Thoracic aorta (tissue), 2 donors: ENCODE results near the gene TSPAN10. TPM values are rescaled to one million over a fixed set of nuclear protein-coding genes. Genes with fewer than 3 reads are reported as not detected.

Source experiments
- ATAC-seq: fragments of 150-250 bp; one replicate; pipeline ENCODE4 v1.8.0; 2017; ENCODE audit warnings: low read depth; ENCODE audit not compliant: insufficient number of reproducible peaks, low FRiP score
- DNase-seq: peaks from one replicate; pipeline ENCODE4 v3.0.0-alpha.2; 2020; ENCODE audit warnings: low spot score
- H3K27ac ChIP-seq, 2 donors: fragments of 200-600 bp; sonication (generic); 1 replicate in 1 of 2; 2 replicates in 1 of 2; pipeline ENCODE4 v1.5.1; 2016; ENCODE audit warnings: mild to moderate bottlenecking in 2 of 2, moderate library complexity in 2 of 2
- H3K27me3 ChIP-seq: fragments of 200-600 bp; sonication (generic); replicated peaks from 2 replicates; pipeline ENCODE4 v1.6.0; 2016; ENCODE audit warnings: mild to moderate bottlenecking; ENCODE audit not compliant: insufficient read depth
- H3K36me3 ChIP-seq: fragments of 200-600 bp; sonication (generic); one replicate; pipeline ENCODE4 v1.5.1; 2016
- H3K4me1 ChIP-seq, 2 donors: fragments of 200-600 bp; sonication (generic); 1 replicate in 1 of 2; 2 replicates in 1 of 2; pipeline versions ENCODE4 v1.5.1 to v1.6.0; 2016; ENCODE audit warnings: low read depth in 2 of 2, mild to moderate bottlenecking in 1 of 2; ENCODE audit not compliant: control insufficient read depth in 1 of 2
- H3K4me3 ChIP-seq: fragments of 200-600 bp; sonication (generic); 2 replicates; pipeline ENCODE4 v1.5.1; 2016; ENCODE audit warnings: mild to moderate bottlenecking
- H3K9me3 ChIP-seq: fragments of 200-600 bp; sonication (generic); 2 replicates; pipeline ENCODE4 v1.5.1; 2016
- total RNA-seq, 2 donors: library from RNA; depleted of rRNA; stranded (reverse); fragments of >200 nt; gene quantifications; one replicate each; pipeline versions ENCODE4 v1.1.0 to v1.2.3, GENCODE V29; 2016
- TF ChIP-seq, protein P1 (sequence below): fragments of 200-600 bp; sonication (generic); IDR thresholded peaks from one replicate; pipeline ENCODE4 v1.5.1; 2019; ENCODE audit warnings: antibody characterized with exemption

Gene TSPAN10
- total RNA-seq, 2 donors from 2014 or later: 0.27 TPM; not detected in 1

DNA sequence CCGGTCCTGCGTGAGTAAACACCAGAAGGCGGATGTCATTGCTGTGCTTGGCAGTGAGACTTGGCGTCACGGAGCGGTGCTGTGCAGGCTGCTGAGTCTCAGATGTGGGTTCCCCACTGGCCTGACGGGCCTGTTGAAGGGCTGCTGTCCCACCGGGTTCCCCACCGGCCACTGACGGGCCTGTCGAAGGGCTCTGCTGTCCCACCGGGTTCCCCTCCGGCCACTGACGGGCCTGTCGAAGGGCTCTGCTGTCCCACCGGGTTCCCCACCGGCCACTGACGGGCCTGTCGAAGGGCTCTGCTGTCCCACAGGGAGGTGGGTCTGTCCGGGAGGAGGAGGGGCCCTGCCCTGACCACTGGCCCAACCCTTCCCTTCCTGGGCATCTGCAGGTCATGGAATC is 49.6 kb downstream of the TSPAN10 start:
- TF ChIP-seq, protein P1, sequence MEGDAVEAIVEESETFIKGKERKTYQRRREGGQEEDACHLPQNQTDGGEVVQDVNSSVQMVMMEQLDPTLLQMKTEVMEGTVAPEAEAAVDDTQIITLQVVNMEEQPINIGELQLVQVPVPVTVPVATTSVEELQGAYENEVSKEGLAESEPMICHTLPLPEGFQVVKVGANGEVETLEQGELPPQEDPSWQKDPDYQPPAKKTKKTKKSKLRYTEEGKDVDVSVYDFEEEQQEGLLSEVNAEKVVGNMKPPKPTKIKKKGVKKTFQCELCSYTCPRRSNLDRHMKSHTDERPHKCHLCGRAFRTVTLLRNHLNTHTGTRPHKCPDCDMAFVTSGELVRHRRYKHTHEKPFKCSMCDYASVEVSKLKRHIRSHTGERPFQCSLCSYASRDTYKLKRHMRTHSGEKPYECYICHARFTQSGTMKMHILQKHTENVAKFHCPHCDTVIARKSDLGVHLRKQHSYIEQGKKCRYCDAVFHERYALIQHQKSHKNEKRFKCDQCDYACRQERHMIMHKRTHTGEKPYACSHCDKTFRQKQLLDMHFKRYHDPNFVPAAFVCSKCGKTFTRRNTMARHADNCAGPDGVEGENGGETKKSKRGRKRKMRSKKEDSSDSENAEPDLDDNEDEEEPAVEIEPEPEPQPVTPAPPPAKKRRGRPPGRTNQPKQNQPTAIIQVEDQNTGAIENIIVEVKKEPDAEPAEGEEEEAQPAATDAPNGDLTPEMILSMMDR: no peak
- H3K27me3 ChIP-seq: no peaks in the 10 kb centered on the region
- no peak for DNase-seq
- no peaks in the 10 kb centered on the region for H3K9me3 ChIP-seq
- H3K4me1 ChIP-seq: peaks cover 19 to 24% of the 10 kb centered on the region in 2 donors
- no peak overlapping the region for H3K4me3 ChIP-seq
- ATAC-seq: no peak
- no peak overlapping the region for H3K27ac ChIP-seq
- H3K36me3 ChIP-seq: peaks cover 54% of the 10 kb centered on the region

DNA sequence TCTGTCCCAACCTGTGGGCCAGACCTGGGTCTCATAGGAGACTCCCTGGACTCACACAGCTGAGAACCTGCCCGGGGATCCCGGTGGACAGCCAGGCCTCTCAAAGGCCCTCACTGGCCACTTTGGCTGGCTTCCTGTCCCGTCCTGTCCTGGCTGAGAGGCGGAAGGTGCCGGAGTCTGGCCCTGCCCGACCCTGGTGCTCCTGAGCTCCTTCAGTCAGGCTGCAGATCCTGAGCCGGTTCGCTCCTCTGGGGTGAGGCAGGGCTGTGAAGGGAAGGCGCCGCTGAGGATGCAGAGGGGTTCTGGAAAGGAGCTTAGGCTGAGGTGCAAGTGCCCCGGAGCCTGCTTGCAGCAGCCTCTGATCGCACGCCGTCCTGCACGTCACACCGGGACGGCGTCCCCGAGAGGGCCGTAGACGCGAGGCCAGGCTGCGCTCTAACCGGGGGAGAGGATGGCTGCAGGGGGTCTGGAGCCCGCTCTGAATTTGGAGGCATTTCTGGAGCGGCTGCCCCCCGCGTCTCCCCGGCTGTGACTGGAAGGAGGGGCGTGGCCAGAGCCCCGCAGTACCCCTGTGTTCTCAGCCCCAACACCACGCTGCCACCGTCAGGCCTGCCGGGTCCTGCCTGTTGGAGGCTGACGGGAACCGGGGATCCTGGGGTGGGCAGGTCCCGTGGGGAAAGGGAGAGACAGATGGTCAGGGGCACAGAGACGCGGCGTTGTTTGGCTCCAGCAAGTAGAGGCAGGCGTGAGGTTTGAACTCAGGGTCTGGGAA is 51.0 kb downstream of the TSPAN10 start:
- Histone ChIP-seq H3K36me3 (peaks cover 62% of the 10 kb centered on the region), H3K27ac (no peak overlapping the region), H3K4me1 (peaks cover 12 to 16% of the 10 kb centered on the region in 2 donors), H3K4me3 (no peak overlapping the region), H3K9me3 (no peaks in the 10 kb centered on the region), H3K27me3 (no peaks in the 10 kb centered on the region)
- TF ChIP-seq, protein P1: no peak
- ATAC-seq (no peak), DNase-seq (no peak)

DNA sequence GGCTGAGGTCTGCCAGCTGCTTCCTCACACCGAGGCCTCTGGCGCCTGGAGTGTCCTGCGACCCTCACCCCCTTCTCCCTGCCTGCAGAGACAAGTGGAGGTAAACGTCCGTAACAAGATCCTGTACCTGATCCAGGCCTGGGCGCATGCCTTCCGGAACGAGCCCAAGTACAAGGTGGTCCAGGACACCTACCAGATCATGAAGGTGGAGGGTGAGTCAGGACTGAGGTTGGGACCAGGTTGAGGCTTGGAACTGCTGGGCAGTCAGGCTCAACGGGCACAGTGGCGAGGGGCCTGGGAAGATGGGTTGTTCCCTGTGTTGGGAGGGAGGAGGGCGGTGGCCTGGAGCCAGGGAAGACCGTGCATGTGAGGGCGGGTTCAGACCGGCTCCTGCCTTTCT is 51.6 kb downstream of the TSPAN10 start:
- ATAC-seq: no peak
- no peaks in the 10 kb centered on the region for H3K9me3 ChIP-seq
- TF ChIP-seq, protein P1: no peak
- no peak overlapping the region for H3K27ac ChIP-seq
- H3K4me3 ChIP-seq: no peak overlapping the region
- H3K4me1 ChIP-seq: peaks cover 12 to 16% of the 10 kb centered on the region in 2 donors
- H3K36me3 ChIP-seq: peaks cover 68% of the 10 kb centered on the region
- DNase-seq: no peak
- no peaks in the 10 kb centered on the region for H3K27me3 ChIP-seq

DNA sequence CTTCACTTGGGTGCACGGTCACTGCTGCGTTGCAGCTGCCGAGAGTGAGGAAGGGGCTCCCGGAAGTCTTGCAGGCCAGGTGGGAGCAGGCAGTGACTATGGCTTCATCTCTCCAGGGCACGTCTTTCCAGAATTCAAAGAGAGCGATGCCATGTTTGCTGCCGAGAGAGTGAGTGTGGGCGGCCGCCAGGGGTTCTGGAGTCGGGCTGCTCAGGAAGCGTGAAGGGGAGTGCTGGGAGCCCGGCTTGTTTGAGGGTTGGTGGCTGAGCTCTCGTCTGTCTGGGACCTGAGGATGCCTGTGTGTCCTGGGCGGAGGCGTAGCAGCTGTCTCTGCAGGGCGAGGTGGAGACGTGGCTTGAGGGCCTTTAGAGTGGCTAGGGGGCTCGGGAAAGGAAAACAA is 53.1 kb downstream of the TSPAN10 start:
- Histone ChIP-seq H3K4me3 (no peak overlapping the region), H3K27ac (no peak overlapping the region), H3K36me3 (peaks cover 83% of the 10 kb centered on the region), H3K9me3 (no peaks in the 10 kb centered on the region), H3K4me1 (peaks cover 6 to 9% of the 10 kb centered on the region in 2 donors), H3K27me3 (no peaks in the 10 kb centered on the region)
- no peak for DNase-seq
- TF ChIP-seq, protein P1: no peak
- no peak for ATAC-seq

DNA sequence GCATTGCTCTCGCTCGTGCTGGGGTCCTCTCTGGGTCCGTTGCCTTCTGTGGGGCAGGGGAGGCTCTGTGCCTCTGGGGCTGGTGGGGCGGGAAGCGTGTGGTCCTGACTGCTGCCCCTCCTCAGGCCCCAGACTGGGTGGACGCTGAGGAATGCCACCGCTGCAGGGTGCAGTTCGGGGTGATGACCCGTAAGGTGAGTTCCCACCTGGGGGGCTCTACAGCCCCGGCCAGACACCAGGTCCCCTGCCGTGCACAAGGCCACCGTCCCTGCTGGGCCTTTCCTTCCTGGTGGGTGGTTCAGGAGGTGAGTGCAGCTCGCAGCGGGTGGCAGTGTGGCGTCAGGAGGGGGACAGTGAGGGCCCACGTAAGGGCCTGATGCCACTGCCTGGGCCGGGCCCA is 53.6 kb downstream of the TSPAN10 start:
- no peaks in the 10 kb centered on the region for H3K27me3 ChIP-seq
- no peak overlapping the region for H3K27ac ChIP-seq
- H3K4me3 ChIP-seq: no peak overlapping the region
- H3K4me1 ChIP-seq: peaks cover under 1 to 4% of the 10 kb centered on the region in 2 donors
- H3K9me3 ChIP-seq: no peaks in the 10 kb centered on the region
- TF ChIP-seq, protein P1: no peak
- DNase-seq (no peak), ATAC-seq (no peak)
- peaks cover 87% of the 10 kb centered on the region for H3K36me3 ChIP-seq
